NCI-H748 (cell line): Measurements from ENCODE around the gene TECTB.

Experiments used
- DNase-seq: peaks from one replicate; lab custom pipeline; 2025; ENCODE audit not compliant: unreplicated experiment; lab: John Stamatoyannopoulos, UW

The TECTB gene

DNA sequence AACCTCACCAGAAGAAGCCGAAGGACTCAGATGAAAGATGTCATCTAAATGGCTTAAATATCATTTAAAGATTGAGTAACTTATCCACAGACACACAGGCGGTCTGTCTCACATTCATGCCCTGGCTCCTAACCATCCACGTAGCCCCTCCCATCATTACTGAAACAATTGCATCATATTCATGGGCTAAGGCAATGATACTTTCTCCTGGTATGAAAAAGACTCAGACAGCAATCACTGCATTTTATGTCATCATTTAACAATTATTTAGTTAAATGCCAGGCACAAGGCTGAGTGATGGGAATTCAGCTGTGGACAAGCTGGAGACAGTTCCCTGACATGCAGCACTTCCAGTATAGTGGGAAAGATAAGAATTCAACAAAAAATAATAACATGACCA, 11.2 kb upstream of the TECTB start:
- DNase-seq, result no peak

DNA sequence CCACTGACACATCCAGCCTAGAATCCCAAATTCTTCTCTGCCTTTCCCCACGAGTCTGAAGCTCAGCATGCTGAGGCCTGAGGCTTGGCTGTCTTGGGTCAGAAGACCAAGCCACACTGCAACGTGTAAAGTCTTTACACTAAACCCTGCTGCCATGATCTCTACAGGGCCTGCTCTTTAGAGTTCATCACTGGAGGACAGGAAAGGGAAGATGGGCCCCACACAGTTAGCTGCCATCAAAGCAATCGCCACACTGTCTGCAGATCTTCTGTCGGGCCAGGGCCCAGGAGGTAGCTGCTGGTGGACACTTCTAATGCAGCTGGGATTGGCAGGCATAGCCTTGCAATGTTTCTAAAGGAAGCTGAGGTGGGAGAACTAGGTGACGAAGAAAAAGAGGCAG, 8.4 kb upstream of the TECTB start:
- no peak for DNase-seq

DNA sequence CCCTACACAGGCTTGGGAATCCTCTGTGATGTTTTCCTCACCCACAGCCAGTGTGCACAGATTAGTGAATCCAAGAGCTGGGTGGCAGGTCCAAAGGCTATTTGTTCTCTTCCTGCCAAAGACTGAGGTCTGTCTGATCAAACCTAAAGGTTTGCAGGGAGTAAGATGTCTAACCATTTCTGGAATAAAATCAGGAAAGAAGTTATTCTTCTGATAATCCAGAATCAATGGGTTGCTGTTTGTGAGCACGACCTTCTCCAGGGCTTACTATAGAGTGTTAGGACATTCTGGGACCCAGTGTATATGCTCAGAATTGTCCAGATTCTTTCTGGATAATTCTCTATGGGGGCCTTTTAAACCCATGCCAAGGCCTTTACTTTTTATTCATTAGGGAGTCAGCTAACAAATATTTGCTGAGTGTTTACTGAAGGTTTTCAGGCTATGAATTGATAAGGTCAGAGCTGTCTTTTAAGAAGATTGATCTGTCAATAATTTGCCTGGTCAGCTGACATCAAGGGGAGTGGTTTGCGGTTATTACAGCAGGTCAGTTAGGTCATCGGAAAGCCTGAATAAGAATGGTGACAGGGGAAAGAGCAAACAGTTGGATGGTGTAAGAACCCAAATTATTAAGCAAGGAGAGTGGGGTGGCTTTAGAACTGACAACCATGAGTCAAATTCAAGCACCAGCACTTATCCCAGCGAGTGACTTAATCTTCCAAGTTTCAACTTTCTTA, 7.5 kb upstream of the TECTB start:
- no peak for DNase-seq

GRCh38 chr10:112278871-112279270, 4.3 kb upstream of the TECTB start:
- no peak for DNase-seq

- no peak for DNase-seq
Observed at GRCh38 chr10:112279433-112279832, 3.8 kb upstream of the TECTB start.

- DNase-seq, result no peak
Observed at GRCh38 chr10:112280205-112280921, 2.8 kb upstream of the TECTB start.

- DNase-seq, result no peak
Observed at GRCh38 chr10:112282086-112282485, 1.1 kb upstream of the TECTB start.

GRCh38 chr10:112286837-112287818, 3.9 kb downstream of the TECTB start:
- no peak for DNase-seq

- DNase-seq, result no peak
Observed at GRCh38 chr10:112287844-112288243, 4.6 kb downstream of the TECTB start.

DNA sequence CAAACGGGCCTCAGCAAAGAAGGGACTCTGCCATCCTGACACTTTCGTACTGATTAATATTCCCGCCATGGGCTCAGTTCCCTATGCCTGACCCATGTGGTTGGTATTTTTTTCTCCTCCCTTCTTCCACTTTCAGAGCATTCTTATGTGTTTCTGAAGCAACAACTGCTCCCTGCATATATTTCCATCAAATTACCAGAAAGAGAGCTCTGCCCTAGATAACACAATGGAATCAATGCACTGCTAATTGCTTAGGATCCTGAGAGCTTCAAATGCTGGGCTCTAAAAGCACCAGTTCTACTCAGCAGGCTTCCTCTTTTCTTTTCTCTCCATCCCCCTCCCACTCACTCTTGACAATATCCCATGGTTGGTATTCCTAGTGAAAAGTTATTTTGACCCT, 5.3 kb downstream of the TECTB start:
- no peak for DNase-seq

GRCh38 chr10:112289373-112290053, 6.3 kb downstream of the TECTB start:
- no peak for DNase-seq

DNA sequence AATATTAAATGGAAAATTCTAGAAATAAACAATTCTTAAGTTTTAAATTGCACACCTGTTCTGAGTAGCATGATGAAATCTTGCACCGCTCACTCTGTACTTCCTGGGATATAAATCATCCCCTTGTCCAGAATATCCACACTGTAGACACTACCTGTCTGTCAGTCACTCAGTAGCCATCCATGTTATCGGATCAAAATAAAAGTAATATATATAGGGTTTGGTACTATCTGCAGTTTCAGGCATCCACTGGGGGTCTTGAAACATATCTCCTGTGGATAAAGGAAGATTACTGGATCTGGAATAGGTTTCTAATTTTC, 6.8 kb downstream of the TECTB start:
- no peak for DNase-seq

- DNase-seq, result no peak
Observed at GRCh38 chr10:112294169-112294568, 11.0 kb downstream of the TECTB start.

- no peak for DNase-seq
Observed at GRCh38 chr10:112295853-112296830, 12.9 kb downstream of the TECTB start.

DNA sequence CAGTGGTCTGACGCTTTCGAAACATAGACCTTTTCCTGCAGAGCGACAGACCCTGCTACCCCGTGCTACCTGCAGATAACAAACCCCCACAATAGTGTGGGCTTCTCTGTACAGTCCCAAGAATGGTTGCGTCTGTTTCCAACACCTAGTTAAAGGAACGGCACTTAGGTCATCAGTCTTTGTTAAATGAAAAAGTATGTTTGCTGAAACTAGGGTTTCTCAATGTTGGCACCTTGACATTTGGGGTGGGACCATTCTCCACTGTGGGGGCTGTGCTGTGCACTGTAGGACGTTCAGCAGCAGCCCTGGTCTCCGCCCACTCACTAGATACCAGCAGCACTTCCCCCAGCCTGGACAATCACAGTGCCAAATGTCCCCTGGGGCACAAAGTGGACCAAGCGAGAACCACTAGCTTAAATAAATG, 13.7 kb downstream of the TECTB start:
- no peak for DNase-seq

GRCh38 chr10:112298581-112298980, 15.4 kb downstream of the TECTB start:
- no peak for DNase-seq

DNA sequence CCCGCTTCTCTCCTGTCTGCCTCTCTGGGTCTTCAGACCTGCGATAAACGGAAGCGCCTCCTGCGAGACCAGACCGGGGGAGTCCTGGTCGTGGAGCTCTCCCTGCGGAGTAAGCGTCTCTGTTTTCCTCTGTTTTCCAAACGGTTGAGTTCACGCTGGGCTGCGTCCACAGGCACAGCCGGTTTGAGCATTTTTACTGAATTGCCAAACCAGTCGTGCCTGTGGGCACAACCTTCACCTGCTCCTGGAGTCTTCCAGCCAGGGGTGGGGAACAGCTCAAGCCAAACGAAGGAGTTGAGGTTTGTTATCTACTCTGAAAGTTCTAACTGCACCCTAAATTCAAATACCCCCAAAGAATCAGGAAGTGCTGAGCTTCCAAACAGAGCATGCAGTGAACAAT, 16.3 kb downstream of the TECTB start:
- no peak for DNase-seq

DNA sequence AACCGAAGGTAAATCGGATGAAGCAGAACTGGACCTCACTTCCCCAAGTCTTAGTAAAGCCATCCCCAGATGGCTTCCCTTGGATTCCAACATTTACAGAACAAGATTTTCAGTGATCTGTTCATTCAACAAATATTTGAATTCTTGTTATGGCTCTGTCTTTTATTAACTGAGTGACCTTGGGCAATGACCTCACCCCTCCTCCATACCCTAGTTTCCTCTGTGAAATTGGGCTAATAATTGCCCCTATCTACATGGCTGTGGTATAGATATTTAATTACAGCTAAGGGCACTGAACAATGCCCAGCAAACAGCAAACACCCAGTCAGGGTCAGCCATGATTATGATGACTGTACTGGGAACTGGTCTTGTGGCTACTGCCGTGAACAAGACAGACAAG, 19.1 kb downstream of the TECTB start:
- DNase-seq, result no peak

DNA sequence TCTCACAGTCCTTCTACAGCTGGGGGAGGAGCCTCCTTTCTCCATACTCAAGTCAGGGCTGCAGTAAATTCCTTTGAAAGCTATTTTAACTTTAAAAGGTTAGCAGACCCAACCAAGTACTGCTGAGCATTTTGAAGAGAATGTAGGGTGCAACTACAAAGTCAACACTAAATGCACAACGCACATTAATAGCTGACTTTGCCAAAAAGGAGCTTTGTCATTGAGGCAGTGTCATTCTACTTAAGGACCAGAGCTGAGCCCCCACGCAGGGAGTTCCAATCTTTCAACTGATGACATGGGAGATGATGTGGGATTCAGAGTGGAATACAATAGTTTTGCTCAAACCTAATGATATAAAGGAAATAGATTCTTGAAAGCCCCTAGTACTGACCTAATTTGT, 20.3 kb downstream of the TECTB start:
- DNase-seq, result no peak

DNA sequence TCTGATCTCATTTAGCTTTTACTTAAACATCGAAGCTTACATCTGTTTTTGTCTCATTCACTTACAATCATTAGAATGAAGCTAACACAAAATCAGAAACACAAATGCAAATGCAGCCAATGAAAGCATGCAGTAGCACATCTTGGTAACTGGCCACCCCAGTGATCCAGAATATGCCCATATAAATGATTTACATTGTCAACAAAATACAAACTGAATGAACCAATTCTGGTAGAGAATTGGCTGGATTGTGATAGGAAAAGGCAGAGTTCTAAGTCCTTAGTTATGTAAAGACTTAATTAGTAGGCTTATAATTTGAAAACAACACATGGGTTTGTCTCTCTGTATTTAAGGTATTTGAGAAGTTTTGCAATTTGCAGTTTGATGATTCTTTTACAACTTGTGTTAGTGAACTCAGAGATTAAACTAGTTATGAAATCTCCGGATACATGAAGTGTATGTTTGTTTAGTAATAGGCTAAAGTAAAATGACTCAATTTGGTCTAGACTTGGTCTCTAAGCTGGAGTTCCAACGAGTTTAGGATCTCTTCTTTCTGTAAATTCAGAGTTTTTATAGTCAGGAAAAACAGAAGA, 21.2 kb downstream of the TECTB start:
- DNase-seq, result no peak
